ENCODE measurements around the gene ALDH7A1.

The ALDH7A1 gene

GRCh38 chr5:126610160-126610559, 15.1 kb upstream of the ALDH7A1 start:
- Histone ChIP-seq H3K9me3 (ENCODE audit: insufficient read depth, low read length, severe bottlenecking) (no peaks in the 10 kb centered on the region), H3K27ac (ENCODE audit: low read length) (no peak overlapping the region), H3K9ac (ENCODE audit: low read depth, low read length) (no peak overlapping the region), H2AFZ (ENCODE audit: low read depth, low read length) (no peak overlapping the region), H3K36me3 (ENCODE audit: insufficient read depth, low read length) (peaks cover 81% of the 10 kb centered on the region), H3K79me2 (ENCODE audit: insufficient read depth, low read length) (peaks cover 86% of the 10 kb centered on the region), H3K4me3 (ENCODE audit: low read depth in 1 of 2, low read length in 2 of 2) (no peak overlapping the region), H4K20me1 (ENCODE audit: insufficient read depth, low read length) (peaks cover 4% of the 10 kb centered on the region; the same call in 1 of the 2 replicates), H3K4me2 (ENCODE audit: insufficient read depth, low read length) (no peak overlapping the region), H3K27me3 (ENCODE audit: insufficient read depth, low read length, poor library complexity) (no peaks in the 10 kb centered on the region), H3K4me1 (ENCODE audit: insufficient read depth, low read length) (peaks cover 9% of the 10 kb centered on the region; the same call in 1 of the 2 replicates)
- ATAC-seq (ENCODE audit: insufficient read depth, low read depth) (no peak), DNase-seq (no peak)
- TF ChIP-seq EZH2 (IDR thresholded peaks at IDR 0.05; ENCODE audit: borderline replicate concordance, low read depth, low read length, severe bottlenecking) = no peak
- no peak for TF ChIP-seq CTCF (IDR thresholded peaks at IDR 0.05; ENCODE audit: borderline replicate concordance, extremely low read depth, low read length, poor library complexity, severe bottlenecking)

GRCh38 chr5:126605525-126605924, 10.5 kb upstream of the ALDH7A1 start:
- Histone ChIP-seq H3K4me2 (ENCODE audit: insufficient read depth, low read length) (peak overlapping the region; percentile 43), H3K4me1 (ENCODE audit: insufficient read depth, low read length) (peaks cover 36% of the 10 kb centered on the region), H3K9ac (ENCODE audit: low read depth, low read length) (no peak overlapping the region), H3K36me3 (ENCODE audit: insufficient read depth, low read length) (peaks cover 68% of the 10 kb centered on the region), H3K79me2 (ENCODE audit: insufficient read depth, low read length) (peaks cover 92% of the 10 kb centered on the region), H2AFZ (ENCODE audit: low read depth, low read length) (no peak overlapping the region), H3K9me3 (ENCODE audit: insufficient read depth, low read length, severe bottlenecking) (peaks cover under 1% of the 10 kb centered on the region), H3K27ac (ENCODE audit: low read length) (no peak overlapping the region), H4K20me1 (ENCODE audit: insufficient read depth, low read length) (peaks cover 4% of the 10 kb centered on the region), H3K27me3 (ENCODE audit: insufficient read depth, low read length, poor library complexity) (no peaks in the 10 kb centered on the region), H3K4me3 (ENCODE audit: low read depth in 1 of 2, low read length in 2 of 2) (no peak overlapping the region)
- TF ChIP-seq CTCF (IDR thresholded peaks at IDR 0.05; ENCODE audit: borderline replicate concordance, extremely low read depth, low read length, poor library complexity, severe bottlenecking) (no peak), EZH2 (IDR thresholded peaks at IDR 0.05; ENCODE audit: borderline replicate concordance, low read depth, low read length, severe bottlenecking) (no peak)
- DNase-seq (no peak), ATAC-seq (ENCODE audit: insufficient read depth, low read depth) (no peak)

- peaks cover 39% of the 10 kb centered on the region for H3K4me1 ChIP-seq (ENCODE audit: insufficient read depth, low read length)
- peaks cover 52% of the 10 kb centered on the region for H3K36me3 ChIP-seq (ENCODE audit: insufficient read depth, low read length)
- H3K9me3 ChIP-seq (ENCODE audit: insufficient read depth, low read length, severe bottlenecking) = peaks cover 8% of the 10 kb centered on the region
- no peak overlapping the region for H3K9ac ChIP-seq (ENCODE audit: low read depth, low read length)
- H4K20me1 ChIP-seq (ENCODE audit: insufficient read depth, low read length) = peaks cover 4% of the 10 kb centered on the region
- H3K4me3 ChIP-seq (ENCODE audit: low read depth in 1 of 2, low read length in 2 of 2) = no peak overlapping the region
- H3K27ac ChIP-seq (ENCODE audit: low read length) = no peak overlapping the region
- ATAC-seq (ENCODE audit: insufficient read depth, low read depth) (no peak), DNase-seq (no peak)
- H3K79me2 ChIP-seq (ENCODE audit: insufficient read depth, low read length) = peaks cover 75% of the 10 kb centered on the region
- H2AFZ ChIP-seq (ENCODE audit: low read depth, low read length) = no peak overlapping the region
- peak overlapping the region; percentile 12; the same call in 1 of the 2 replicates for H3K4me2 ChIP-seq (ENCODE audit: insufficient read depth, low read length)
- H3K27me3 ChIP-seq (ENCODE audit: insufficient read depth, low read length, poor library complexity) = no peaks in the 10 kb centered on the region
- TF ChIP-seq EZH2 (IDR thresholded peaks at IDR 0.05; ENCODE audit: borderline replicate concordance, low read depth, low read length, severe bottlenecking) = no peak
- no peak for TF ChIP-seq CTCF (IDR thresholded peaks at IDR 0.05; ENCODE audit: borderline replicate concordance, extremely low read depth, low read length, poor library complexity, severe bottlenecking)
Observed at GRCh38 chr5:126603402-126603991, 8.5 kb upstream of the ALDH7A1 start.

Measured in DND-41 (cell line).